ENCODE data around the gene GLS2.

- TF ChIP-seq POLR2A (IDR thresholded peaks at IDR 0.05) (no peak), CTCF (IDR thresholded peaks at IDR 0.05 in 4 of 5, conservative IDR thresholded peaks at IDR 0.05 in 1 of 5) (no peak)
Observed at GRCh38 chr12:56517854-56518253, 29.9 kb upstream of the GLS2 start.

Measured in gastrocnemius medialis (tissue), 4 donors.